ENCODE data around the gene TPX2. TPM values are rescaled to one million over a fixed set of nuclear protein-coding genes. Genes with fewer than 3 reads are reported as not detected.

The TPX2 gene
- total RNA-seq, 4 donors from 2014 or later = 0.12 to 32.4 (median 0.59) TPM; not detected in 1

- Histone ChIP-seq H3K9me3 (no peaks in the 10 kb centered on the region), H3K27ac (peak overlapping the region in 1 of 2 donors; percentile 30), H3K4me1 (peaks cover 0 to 3% of the 10 kb centered on the region in 2 donors), H3K27me3 (no peaks in the 10 kb centered on the region), H3K4me3 (no peak overlapping the region), H3K36me3 (no peaks in the 10 kb centered on the region)
- TF ChIP-seq POLR2A (IDR thresholded peaks at IDR 0.05) (no peak), CTCF (IDR thresholded peaks at IDR 0.05) (no peak)
- DNase-seq = peak in 1 of 2 donors; percentile 34
- intact Hi-C loops (cut with DNase I; ENCODE audit: low total_unique reads) = no loop called here
Measured at GRCh38 chr20:31704225-31705119, 34.6 kb upstream of the TPX2 start.

- peak overlapping the region in 1 of 2 donors; percentile 12 for H3K27ac ChIP-seq
- H3K4me1 ChIP-seq = no peaks in the 10 kb centered on the region
- no peak for TF ChIP-seq CTCF (IDR thresholded peaks at IDR 0.05)
- TF ChIP-seq POLR2A (IDR thresholded peaks at IDR 0.05) = no peak
- no peaks in the 10 kb centered on the region for H3K27me3 ChIP-seq
- intact Hi-C loops (cut with DNase I; ENCODE audit: low total_unique reads) = no loop called here
- no peaks in the 10 kb centered on the region for H3K9me3 ChIP-seq
- no peaks in the 10 kb centered on the region for H3K36me3 ChIP-seq
- H3K4me3 ChIP-seq = no peak overlapping the region
- no peak for DNase-seq
Measured at GRCh38 chr20:31705191-31705590, 33.9 kb upstream of the TPX2 start.

GRCh38 chr20:31705598-31706597 lies 33.2 kb upstream of the TPX2 start:
- TF ChIP-seq CTCF (IDR thresholded peaks at IDR 0.05) (no peak), POLR2A (IDR thresholded peaks at IDR 0.05) (no peak)
- no peaks in the 10 kb centered on the region for H3K4me1 ChIP-seq

GRCh38 chr20:31706607-31707257 lies 32.4 kb upstream of the TPX2 start:
- TF ChIP-seq POLR2A (IDR thresholded peaks at IDR 0.05) (no peak), CTCF (IDR thresholded peaks at IDR 0.05) (no peak)
- no peak for DNase-seq
- H3K9me3 ChIP-seq = no peaks in the 10 kb centered on the region
- no peaks in the 10 kb centered on the region for H3K4me1 ChIP-seq
- H3K27me3 ChIP-seq = no peaks in the 10 kb centered on the region
- intact Hi-C loops (cut with DNase I; ENCODE audit: low total_unique reads) = no loop called here
- H3K36me3 ChIP-seq = no peaks in the 10 kb centered on the region
- no peak overlapping the region for H3K4me3 ChIP-seq
- no peak overlapping the region for H3K27ac ChIP-seq

More at GRCh38 chr20:31705598-31706597, 33.2 kb upstream of the TPX2 start:
- no peak for DNase-seq
- H3K9me3 ChIP-seq = no peaks in the 10 kb centered on the region
- intact Hi-C loops (cut with DNase I; ENCODE audit: low total_unique reads) = no loop called here
- peak overlapping the region in 1 of 2 donors; percentile 12 for H3K27ac ChIP-seq
- no peak overlapping the region for H3K4me3 ChIP-seq
- H3K27me3 ChIP-seq = no peaks in the 10 kb centered on the region
- no peaks in the 10 kb centered on the region for H3K36me3 ChIP-seq
